Left renal cortex interstitium (tissue), 4 donors: ENCODE results near the gene BLOC1S1. TPM values are rescaled to one million over a fixed set of nuclear protein-coding genes. Genes with fewer than 3 reads are reported as not detected.

Experiments used
- DNase-seq, 4 donors: peaks; one replicate each; pipeline ENCODE4 v3.0.0-alpha.2; 2013; ENCODE audit warnings: low read depth in 4 of 4, low spot score in 2 of 4, missing footprints in 1 of 4
- polyA plus RNA-seq, 4 donors: library from polyadenylated mRNA; unstranded; fragments of 120-200 nt; gene quantifications; one replicate each; pipeline ENCODE4 v1.2.1, GENCODE V29; 2013; ENCODE audit not compliant: insufficient read length in 4 of 4

Gene BLOC1S1
- polyA plus RNA-seq, 4 donors = 115 to 162 (median 121) TPM

- no peak for DNase-seq
Measured at GRCh38 chr12:55693323-55694187, 22.3 kb upstream of the BLOC1S1 start.

- DNase-seq = no peak
Measured at GRCh38 chr12:55694188-55694515, 21.7 kb upstream of the BLOC1S1 start.

GRCh38 chr12:55694651-55695050 lies 21.2 kb upstream of the BLOC1S1 start:
- no peak for DNase-seq

- DNase-seq = no peak
Measured at GRCh38 chr12:55695349-55695748, 20.5 kb upstream of the BLOC1S1 start.

GRCh38 chr12:55696141-55696540 lies 19.7 kb upstream of the BLOC1S1 start:
- DNase-seq = no peak

- DNase-seq = no peak
Measured at GRCh38 chr12:55696796-55697462, 18.9 kb upstream of the BLOC1S1 start.

GRCh38 chr12:55697686-55698085 lies 18.2 kb upstream of the BLOC1S1 start:
- no peak for DNase-seq

- DNase-seq = no peak
Measured at GRCh38 chr12:55698241-55698955, 17.4 kb upstream of the BLOC1S1 start.

- DNase-seq = no peak
Measured at GRCh38 chr12:55698965-55699364, 16.9 kb upstream of the BLOC1S1 start.

GRCh38 chr12:55699471-55700055 lies 16.3 kb upstream of the BLOC1S1 start:
- no peak for DNase-seq

- no peak for DNase-seq
Measured at GRCh38 chr12:55700255-55701018, 15.4 kb upstream of the BLOC1S1 start.

- no peak for DNase-seq
Measured at GRCh38 chr12:55702861-55703260, 13.0 kb upstream of the BLOC1S1 start.

- no peak for DNase-seq
Measured at GRCh38 chr12:55703288-55703687, 12.6 kb upstream of the BLOC1S1 start.

GRCh38 chr12:55703901-55704761 lies 11.7 kb upstream of the BLOC1S1 start:
- DNase-seq = no peak

GRCh38 chr12:55704824-55705718 lies 10.8 kb upstream of the BLOC1S1 start:
- no peak for DNase-seq

GRCh38 chr12:55705782-55706402 lies 10.0 kb upstream of the BLOC1S1 start:
- DNase-seq = no peak

- DNase-seq = no peak
Measured at GRCh38 chr12:55706568-55707218, 9.2 kb upstream of the BLOC1S1 start.
